ENCODE measurements around the gene ZNF326. TPM values are rescaled to one million over a fixed set of nuclear protein-coding genes. Genes with fewer than 3 reads are reported as not detected.
"Not testable (repeated sequence)": the region's sequence is repeated elsewhere in the genome, so short reads cannot be mapped to it uniquely, and the experiment has no call there.

The ZNF326 gene
- polyA plus RNA-seq, 1 donor = 49.4 TPM

DNA sequence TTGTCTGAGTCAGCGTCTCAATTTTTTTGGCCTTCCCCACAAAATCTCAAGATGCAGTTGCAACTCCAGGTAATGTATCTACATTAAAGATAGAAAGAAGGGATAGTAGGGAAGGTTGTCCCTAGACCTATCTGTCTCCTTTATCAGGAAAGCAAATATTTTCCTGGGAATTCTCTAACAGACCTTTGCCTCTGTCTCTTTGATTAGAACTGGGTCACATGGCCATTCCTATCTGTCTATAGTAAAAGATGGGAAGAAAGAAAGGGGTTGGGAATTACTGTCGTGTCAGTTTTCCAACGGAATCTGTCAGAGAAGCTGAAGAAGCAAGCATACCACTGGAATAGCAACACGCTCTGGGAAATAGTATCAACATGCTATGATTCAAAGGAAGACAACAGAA lies 48.7 kb downstream of the ZNF326 start:
- H3K27ac ChIP-seq (ENCODE audit: low read length) = peak overlapping the region; percentile 22
- WGBS (ENCODE audit: insufficient coverage, low lambda C conversion rate) = 54% methylated on average over 3 of the region's 4 CpGs
- H3K27me3 ChIP-seq (ENCODE audit: control insufficient read depth, insufficient read depth, low read length) = no peaks in the 10 kb centered on the region
- H3K4me3 ChIP-seq (ENCODE audit: low read length) = no peak overlapping the region
- DNase-seq = peak; percentile 23 to 72
- no peaks in the 10 kb centered on the region for H3K9me3 ChIP-seq (ENCODE audit: control insufficient read depth, low read depth, low read length)
- H3K4me1 ChIP-seq (ENCODE audit: control insufficient read depth, insufficient read depth, low read length) = peaks cover 19% of the 10 kb centered on the region
- H3K36me3 ChIP-seq (ENCODE audit: control insufficient read depth, insufficient read depth, low read length) = no peaks in the 10 kb centered on the region

DNA sequence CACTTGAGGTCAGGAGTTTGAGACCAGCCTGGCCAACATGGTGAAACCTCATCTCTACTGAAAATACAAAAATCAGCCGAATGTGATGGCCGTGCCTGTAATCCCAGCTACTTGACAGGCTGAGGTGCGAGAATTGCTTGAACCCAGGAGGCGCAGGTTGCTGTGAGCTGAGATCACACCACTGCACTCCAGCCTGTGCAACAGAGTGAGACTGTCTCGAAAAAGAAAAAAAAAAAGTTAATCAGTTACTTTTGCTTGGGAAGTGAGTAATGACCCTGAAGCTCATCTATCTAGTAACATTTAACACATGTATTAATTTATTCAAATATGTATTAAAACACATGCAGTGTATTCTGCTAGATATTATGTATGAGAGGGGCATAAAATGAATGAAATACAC lies 49.4 kb downstream of the ZNF326 start:
- WGBS (ENCODE audit: insufficient coverage, low lambda C conversion rate) = no CpG with 5 or more reads among the region's 5 CpGs
- Histone ChIP-seq H3K4me3 (ENCODE audit: low read length) (no peak overlapping the region), H3K27ac (ENCODE audit: low read length) (peak overlapping the region; percentile 22), H3K9me3 (ENCODE audit: control insufficient read depth, low read depth, low read length) (no peaks in the 10 kb centered on the region), H3K36me3 (ENCODE audit: control insufficient read depth, insufficient read depth, low read length) (no peaks in the 10 kb centered on the region), H3K4me1 (ENCODE audit: control insufficient read depth, insufficient read depth, low read length) (peaks cover 19% of the 10 kb centered on the region), H3K27me3 (ENCODE audit: control insufficient read depth, insufficient read depth, low read length) (no peaks in the 10 kb centered on the region)
- peak in 1 of 2 donors; percentile 27 for DNase-seq

DNA sequence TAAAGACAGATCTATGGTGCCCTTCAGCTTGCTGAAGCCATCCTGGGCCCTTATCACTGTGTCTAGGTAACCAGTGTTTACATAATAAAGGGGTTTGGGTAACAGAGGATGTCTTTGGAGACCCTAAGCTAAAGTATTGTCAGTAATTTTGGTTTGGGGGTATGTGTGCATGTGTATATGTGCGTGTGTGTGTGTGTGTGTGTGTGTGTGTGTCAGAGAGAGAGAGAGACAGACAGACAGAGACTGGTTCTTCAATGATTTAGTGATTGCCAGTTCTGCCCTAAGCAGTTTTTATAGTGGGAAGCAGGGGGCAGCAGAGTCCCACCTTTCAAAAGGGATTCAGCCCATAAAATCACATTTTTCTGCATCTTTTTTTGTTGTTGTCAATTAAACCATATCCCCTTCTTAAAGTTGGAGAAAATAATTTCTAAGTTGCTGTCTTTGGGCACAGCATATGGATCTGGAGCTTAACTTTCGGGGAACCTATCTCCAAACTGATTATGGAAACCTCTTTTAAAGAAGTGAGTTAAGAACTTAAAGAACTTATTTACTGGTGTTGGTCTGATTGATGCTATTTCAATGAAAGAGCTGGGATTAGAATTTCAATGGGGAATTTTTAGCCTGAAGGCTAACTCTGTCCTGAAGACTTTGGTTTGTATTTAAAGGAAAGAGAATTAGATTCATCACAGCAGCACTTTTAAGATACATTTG lies 51.1 kb downstream of the ZNF326 start:
- no CpG with 5 or more reads among the region's 2 CpGs for WGBS (ENCODE audit: insufficient coverage, low lambda C conversion rate)
- DNase-seq = peak in 1 of 2 donors; percentile 39
- no peaks in the 10 kb centered on the region for H3K9me3 ChIP-seq (ENCODE audit: control insufficient read depth, low read depth, low read length)
- H3K27ac ChIP-seq (ENCODE audit: low read length) = no peak overlapping the region
- no peak overlapping the region for H3K4me3 ChIP-seq (ENCODE audit: low read length)
- H3K4me1 ChIP-seq (ENCODE audit: control insufficient read depth, insufficient read depth, low read length) = peaks cover 19% of the 10 kb centered on the region
- no peaks in the 10 kb centered on the region for H3K27me3 ChIP-seq (ENCODE audit: control insufficient read depth, insufficient read depth, low read length)
- H3K36me3 ChIP-seq (ENCODE audit: control insufficient read depth, insufficient read depth, low read length) = no peaks in the 10 kb centered on the region

DNA sequence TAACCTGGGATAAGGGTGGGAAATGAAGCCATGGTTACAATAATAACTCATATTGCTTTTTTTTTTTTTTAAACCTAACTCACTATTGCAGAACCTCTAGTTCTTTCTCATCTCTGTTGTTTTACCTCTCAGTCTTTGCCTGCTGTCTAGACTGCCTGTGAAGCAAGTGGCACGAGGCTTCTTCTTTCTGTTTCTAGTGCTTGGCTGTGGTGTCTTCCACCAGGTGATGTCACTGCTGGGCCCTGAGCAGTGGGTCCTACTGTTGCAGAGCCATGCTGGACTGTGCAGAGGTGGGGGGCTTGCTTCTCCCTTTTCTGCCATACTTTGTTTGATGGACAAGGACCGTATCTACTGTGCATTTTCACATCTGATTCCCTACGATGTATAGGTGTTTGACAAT lies 51.7 kb downstream of the ZNF326 start:
- Histone ChIP-seq H3K27me3 (ENCODE audit: control insufficient read depth, insufficient read depth, low read length) (no peaks in the 10 kb centered on the region), H3K4me1 (ENCODE audit: control insufficient read depth, insufficient read depth, low read length) (peaks cover 19% of the 10 kb centered on the region), H3K36me3 (ENCODE audit: control insufficient read depth, insufficient read depth, low read length) (no peaks in the 10 kb centered on the region), H3K9me3 (ENCODE audit: control insufficient read depth, low read depth, low read length) (no peaks in the 10 kb centered on the region), H3K4me3 (ENCODE audit: low read length) (no peak overlapping the region), H3K27ac (ENCODE audit: low read length) (no peak overlapping the region)
- WGBS (ENCODE audit: insufficient coverage, low lambda C conversion rate) = 91% methylated on average over 2 of the region's 3 CpGs
- peak in 1 of 2 donors; percentile 27 for DNase-seq

DNA sequence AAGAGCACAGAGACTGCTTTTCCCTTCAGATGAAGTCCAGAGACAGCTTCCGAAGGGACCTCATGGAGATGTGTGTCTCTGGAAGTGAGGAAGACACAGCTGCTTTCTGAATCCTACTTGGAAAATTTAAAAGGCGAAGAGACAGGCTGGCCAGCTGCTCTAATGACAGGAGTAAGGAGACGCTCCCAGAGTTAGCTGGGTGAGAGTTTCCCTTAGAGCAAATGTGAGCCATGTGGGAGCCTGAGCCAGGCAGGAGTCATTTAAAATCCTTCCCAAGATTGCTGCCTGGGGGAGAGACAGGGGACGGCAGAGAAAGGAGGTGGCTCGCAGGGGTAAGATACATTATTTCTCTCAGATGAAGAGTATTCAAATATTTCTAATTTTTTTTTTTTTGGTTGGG lies 53.1 kb downstream of the ZNF326 start:
- DNase-seq = no peak
- Histone ChIP-seq H3K27me3 (ENCODE audit: control insufficient read depth, insufficient read depth, low read length) (no peaks in the 10 kb centered on the region), H3K4me1 (ENCODE audit: control insufficient read depth, insufficient read depth, low read length) (peaks cover 15% of the 10 kb centered on the region), H3K27ac (ENCODE audit: low read length) (no peak overlapping the region), H3K4me3 (ENCODE audit: low read length) (no peak overlapping the region), H3K9me3 (ENCODE audit: control insufficient read depth, low read depth, low read length) (no peaks in the 10 kb centered on the region), H3K36me3 (ENCODE audit: control insufficient read depth, insufficient read depth, low read length) (no peaks in the 10 kb centered on the region)
- WGBS (ENCODE audit: insufficient coverage, low lambda C conversion rate) = 75% methylated on average over 2 of the region's 5 CpGs

DNA sequence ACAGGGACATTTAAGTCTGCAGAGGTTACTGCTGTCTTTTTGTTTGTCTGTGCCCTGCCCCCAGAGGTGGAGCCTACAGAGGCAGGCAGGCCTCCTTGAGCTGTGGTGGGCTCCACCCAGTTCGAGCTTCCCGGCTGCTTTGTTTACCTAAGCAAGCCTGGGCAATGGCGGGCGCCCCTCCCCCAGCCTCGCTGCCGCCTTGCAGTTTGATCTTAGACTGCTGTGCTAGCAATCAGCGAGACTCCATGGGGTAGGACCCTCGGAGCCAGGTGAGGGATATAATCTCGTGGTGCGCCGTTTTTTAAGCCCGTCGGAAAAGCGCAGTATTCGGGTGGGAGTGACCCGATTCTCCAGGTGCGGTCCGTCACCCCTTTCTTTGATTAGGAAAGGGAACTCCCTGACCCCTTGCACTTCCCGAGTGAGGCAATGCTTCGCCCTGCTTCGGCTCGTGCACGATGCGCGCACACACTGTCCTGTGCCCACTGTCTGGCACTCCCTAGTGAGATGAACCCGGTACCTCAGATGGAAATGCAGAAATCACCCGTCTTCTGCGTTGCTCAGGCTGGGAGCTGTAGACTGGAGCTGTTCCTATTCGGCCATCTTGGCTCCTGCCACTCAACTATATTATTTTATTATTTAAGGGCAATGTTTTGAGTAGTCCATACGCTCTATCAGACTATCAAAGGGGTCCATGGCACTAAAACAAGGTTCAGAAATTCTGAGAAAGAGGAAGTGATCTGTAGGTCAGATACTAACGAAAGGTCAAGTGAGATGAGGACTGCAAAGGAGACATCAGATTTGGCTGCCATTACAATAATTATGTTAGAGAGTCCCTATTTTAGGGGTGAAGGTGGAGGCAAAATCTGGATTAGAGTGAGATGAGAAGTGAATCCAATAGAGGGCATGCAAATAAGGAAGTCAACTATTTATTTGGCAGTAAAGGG lies 68.1 kb downstream of the ZNF326 start:
- H3K27ac ChIP-seq (ENCODE audit: low read length); H3K4me1 ChIP-seq (ENCODE audit: control insufficient read depth, insufficient read depth, low read length); H3K27me3 ChIP-seq (ENCODE audit: control insufficient read depth, insufficient read depth, low read length); DNase-seq; H3K4me3 ChIP-seq (ENCODE audit: low read length); H3K9me3 ChIP-seq (ENCODE audit: control insufficient read depth, low read depth, low read length); H3K36me3 ChIP-seq (ENCODE audit: control insufficient read depth, insufficient read depth, low read length): not testable (repeated sequence)
- WGBS (ENCODE audit: insufficient coverage, low lambda C conversion rate) = 100% methylated on average over 3 of the region's 31 CpGs

DNA sequence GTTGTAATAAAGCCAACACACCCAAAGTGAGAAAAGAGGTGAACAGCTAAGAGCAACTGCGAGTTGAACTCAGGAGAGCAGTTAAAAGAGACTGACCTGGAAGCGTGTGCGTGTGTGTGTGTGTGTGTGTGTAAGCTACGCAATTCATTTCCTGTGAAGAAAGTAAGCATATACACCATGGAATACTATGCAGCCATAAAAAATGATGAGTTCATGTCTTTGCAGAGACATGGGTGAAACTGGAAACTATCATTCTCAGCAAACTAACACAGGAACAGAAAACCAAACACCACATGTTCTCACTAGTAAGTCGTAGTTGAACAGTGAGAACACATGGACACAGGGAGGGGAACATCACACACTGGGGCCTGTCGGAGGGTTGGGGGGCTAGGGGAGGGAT lies 69.2 kb downstream of the ZNF326 start:
- whole genome bisulfite sequencing (ENCODE audit: insufficient coverage, low lambda C conversion rate) = no CpG with 5 or more reads among the region's 6 CpGs
- not testable (repeated sequence) for H3K4me1 ChIP-seq (ENCODE audit: control insufficient read depth, insufficient read depth, low read length); H3K27me3 ChIP-seq (ENCODE audit: control insufficient read depth, insufficient read depth, low read length); DNase-seq; H3K27ac ChIP-seq (ENCODE audit: low read length); H3K9me3 ChIP-seq (ENCODE audit: control insufficient read depth, low read depth, low read length); H3K36me3 ChIP-seq (ENCODE audit: control insufficient read depth, insufficient read depth, low read length); H3K4me3 ChIP-seq (ENCODE audit: low read length)

DNA sequence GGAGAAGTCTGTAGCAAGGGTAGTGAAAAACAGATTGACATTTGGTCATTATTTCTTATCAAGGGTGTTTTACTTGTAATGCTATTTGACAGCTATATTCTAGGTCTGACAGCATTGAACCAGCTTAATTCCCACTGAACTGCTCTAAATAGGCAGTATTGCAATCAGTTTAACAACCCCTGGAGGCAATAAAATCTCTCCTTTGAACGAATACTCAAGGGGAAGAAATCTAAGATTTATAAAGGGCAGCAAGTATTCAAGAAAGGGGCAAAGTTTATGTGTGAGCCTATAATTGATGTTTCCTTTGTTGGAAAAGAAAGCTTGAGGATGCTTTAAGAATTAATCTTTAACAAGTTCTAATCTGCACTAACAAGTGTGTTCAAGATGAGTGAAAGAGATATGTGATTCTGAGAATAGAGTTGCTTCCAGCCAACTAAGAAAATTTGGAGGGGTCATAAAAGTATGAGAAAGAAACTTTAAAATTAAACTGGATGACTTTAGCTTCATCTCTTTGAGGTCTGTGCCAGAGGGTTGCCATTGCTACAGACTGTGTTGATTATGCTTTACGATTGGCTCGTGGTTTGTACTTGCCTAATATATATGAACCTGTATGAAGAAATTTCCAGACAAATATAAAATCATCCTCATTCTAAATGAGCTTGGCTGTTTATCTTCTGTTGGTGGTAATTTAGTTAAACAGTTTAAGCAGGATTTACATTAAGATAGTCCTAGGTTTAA lies 72.5 kb downstream of the ZNF326 start:
- H3K36me3 ChIP-seq (ENCODE audit: control insufficient read depth, insufficient read depth, low read length) = no peaks in the 10 kb centered on the region
- peak overlapping the region; percentile 16 for H3K27ac ChIP-seq (ENCODE audit: low read length)
- no peaks in the 10 kb centered on the region for H3K9me3 ChIP-seq (ENCODE audit: control insufficient read depth, low read depth, low read length)
- no peak overlapping the region for H3K4me3 ChIP-seq (ENCODE audit: low read length)
- peak; percentile 44 to 82 for DNase-seq
- WGBS (ENCODE audit: insufficient coverage, low lambda C conversion rate) = no CpG with 5 or more reads among the region's 3 CpGs
- peaks cover 9% of the 10 kb centered on the region for H3K4me1 ChIP-seq (ENCODE audit: control insufficient read depth, insufficient read depth, low read length)
- no peaks in the 10 kb centered on the region for H3K27me3 ChIP-seq (ENCODE audit: control insufficient read depth, insufficient read depth, low read length)

DNA sequence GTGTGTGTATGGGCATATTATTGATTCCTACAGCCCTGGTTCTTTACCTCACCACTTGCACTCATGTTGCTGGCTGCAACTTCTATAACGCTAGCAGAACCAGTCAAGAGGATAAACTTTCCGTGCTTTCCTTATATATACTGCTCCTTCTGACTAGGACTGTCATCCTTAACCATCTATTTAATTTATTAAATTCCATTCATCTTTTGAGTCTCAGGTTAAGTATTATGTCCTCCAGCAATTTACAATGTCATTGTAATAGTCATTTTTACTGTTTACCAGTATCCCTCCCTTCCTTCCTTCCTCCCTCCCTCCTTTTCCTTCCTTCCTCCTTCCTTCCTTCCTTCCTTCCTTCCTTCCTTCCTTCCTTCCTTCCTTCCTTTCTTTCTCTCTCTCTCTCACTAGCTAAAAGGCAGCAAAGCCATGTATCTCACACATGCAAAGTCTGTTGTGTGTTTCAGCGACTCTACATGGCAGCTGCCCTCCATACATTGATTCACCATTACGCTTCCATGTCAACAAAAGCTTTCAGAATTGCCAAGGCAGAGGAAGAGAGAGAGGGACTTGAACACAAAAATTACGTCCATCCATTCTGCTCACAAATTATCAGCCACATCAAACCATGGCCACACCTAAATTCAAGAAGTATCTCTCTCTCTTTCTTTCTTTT lies 73.8 kb downstream of the ZNF326 start:
- H3K4me3 ChIP-seq (ENCODE audit: low read length) = no peak overlapping the region
- 100% methylated on average over 1 of the region's 5 CpGs for WGBS (ENCODE audit: insufficient coverage, low lambda C conversion rate)
- no peaks in the 10 kb centered on the region for H3K9me3 ChIP-seq (ENCODE audit: control insufficient read depth, low read depth, low read length)
- no peaks in the 10 kb centered on the region for H3K36me3 ChIP-seq (ENCODE audit: control insufficient read depth, insufficient read depth, low read length)
- H3K27me3 ChIP-seq (ENCODE audit: control insufficient read depth, insufficient read depth, low read length) = no peaks in the 10 kb centered on the region
- DNase-seq = no peak
- H3K27ac ChIP-seq (ENCODE audit: low read length) = no peak overlapping the region
- peaks cover 14% of the 10 kb centered on the region for H3K4me1 ChIP-seq (ENCODE audit: control insufficient read depth, insufficient read depth, low read length)

DNA sequence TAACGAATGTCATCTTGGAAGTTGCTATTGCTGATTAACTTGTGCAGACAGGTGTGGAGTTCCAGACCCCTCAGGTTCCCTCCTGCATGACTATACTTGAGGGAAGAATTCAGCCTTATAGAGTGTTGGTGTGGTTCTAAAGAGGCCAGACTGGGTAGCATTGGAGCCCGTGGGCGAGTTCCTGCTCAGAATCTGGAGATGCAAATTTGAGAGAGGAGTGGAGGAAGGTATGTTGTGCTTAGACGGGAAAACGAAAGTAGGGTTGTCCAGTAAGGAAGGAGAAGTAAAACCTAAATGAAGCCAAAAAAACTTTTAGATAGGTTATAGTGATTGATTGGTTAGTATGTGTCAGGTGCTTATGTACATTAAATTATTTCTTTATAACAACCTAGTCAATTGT lies 79.2 kb downstream of the ZNF326 start:
- Histone ChIP-seq H3K27ac (ENCODE audit: low read length) (no peak overlapping the region), H3K9me3 (ENCODE audit: control insufficient read depth, low read depth, low read length) (no peaks in the 10 kb centered on the region), H3K4me3 (ENCODE audit: low read length) (no peak overlapping the region), H3K27me3 (ENCODE audit: control insufficient read depth, insufficient read depth, low read length) (no peaks in the 10 kb centered on the region), H3K36me3 (ENCODE audit: control insufficient read depth, insufficient read depth, low read length) (no peaks in the 10 kb centered on the region), H3K4me1 (ENCODE audit: control insufficient read depth, insufficient read depth, low read length) (peaks cover 5% of the 10 kb centered on the region)
- DNase-seq = no peak
- WGBS (ENCODE audit: insufficient coverage, low lambda C conversion rate) = 90% methylated on average over 2 of the region's 5 CpGs
